ENCODE data around the gene TIMM9. TPM values are rescaled to one million over a fixed set of nuclear protein-coding genes. Genes with fewer than 3 reads are reported as not detected.

TIMM9 gene
- total RNA-seq, 4 donors from 2014 or later: 9.7 to 158 (median 31.6) TPM

- Histone ChIP-seq H3K36me3 (peaks cover 0 to 25% (median 12%) of the 10 kb centered on the region in 4 donors), H3K9me3 (no peaks in the 10 kb centered on the region), H3K27ac (no peak overlapping the region), H3K4me3 (no peak overlapping the region), H3K4me1 (no peaks in the 10 kb centered on the region), H3K27me3 (no peaks in the 10 kb centered on the region)
- WGBS, 2 donors (ENCODE audit: low coverage in 1 of 2): 95 to 98% methylated on average over 10 of the region's 10 CpGs
- DNase-seq: no peak
- TF ChIP-seq EP300 (IDR thresholded peaks at IDR 0.05; ENCODE audit: low read depth): no peak
- no peak for TF ChIP-seq POLR2AphosphoS5 (IDR thresholded peaks at IDR 0.05)
- peak in 1 of 5 experiments; percentile 3 for TF ChIP-seq CTCF (IDR thresholded peaks at IDR 0.05)
- intact Hi-C loops (cut with DNase I; ENCODE audit: low total_unique reads) (no loop called here), in situ Hi-C loops (cut with MboI; ENCODE audit: low pct_ligation_motif_present in 1 of 4, low pct_unique_long_range_greater_than_20kb in 1 of 4, low sequenced_read_pairs in 3 of 4) (no loop called here)
These were observed 11.4 kb downstream of the TIMM9 start for GRCh38 chr14:58415636-58416547.

DNA sequence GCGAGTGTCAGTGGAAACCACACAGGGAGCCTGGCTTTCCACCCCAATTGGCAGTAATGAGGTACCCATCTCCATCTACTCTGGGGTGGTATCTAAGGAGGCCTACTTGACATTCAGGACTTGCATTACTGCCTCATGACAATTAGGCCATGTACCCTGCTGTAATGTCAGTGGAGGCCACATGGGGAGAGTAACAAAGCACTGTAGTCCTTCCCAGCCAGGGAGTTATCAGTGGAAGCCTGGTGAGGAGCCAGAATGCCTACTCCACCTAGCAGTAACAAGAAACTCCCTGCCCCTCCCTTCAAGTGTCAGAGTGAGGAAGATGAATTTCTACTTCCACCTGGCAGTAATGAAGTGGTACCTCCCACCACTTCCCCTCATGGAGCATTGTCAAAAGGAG is 12.5 kb downstream of the TIMM9 start:
- Histone ChIP-seq H3K27me3 (no peaks in the 10 kb centered on the region), H3K9me3 (no peaks in the 10 kb centered on the region), H3K27ac (no peak overlapping the region), H3K4me3 (no peak overlapping the region), H3K4me1 (no peaks in the 10 kb centered on the region), H3K36me3 (peaks cover 0 to 35% (median 13%) of the 10 kb centered on the region in 4 donors)
- WGBS, 2 donors (ENCODE audit: low coverage in 1 of 2): 100% methylated on average over 1 of the region's 1 CpG
- in situ Hi-C loops (cut with MboI; ENCODE audit: low pct_ligation_motif_present in 1 of 4, low pct_unique_long_range_greater_than_20kb in 1 of 4, low sequenced_read_pairs in 3 of 4): no loop called here
- no peak for DNase-seq
- intact Hi-C loops (cut with DNase I; ENCODE audit: low total_unique reads): no loop called here
- TF ChIP-seq POLR2A (IDR thresholded peaks at IDR 0.05): no peak
- TF ChIP-seq POLR2AphosphoS5 (IDR thresholded peaks at IDR 0.05): no peak
- no peak for TF ChIP-seq EP300 (IDR thresholded peaks at IDR 0.05; ENCODE audit: low read depth)
- no peak for TF ChIP-seq CTCF (IDR thresholded peaks at IDR 0.05)

DNA sequence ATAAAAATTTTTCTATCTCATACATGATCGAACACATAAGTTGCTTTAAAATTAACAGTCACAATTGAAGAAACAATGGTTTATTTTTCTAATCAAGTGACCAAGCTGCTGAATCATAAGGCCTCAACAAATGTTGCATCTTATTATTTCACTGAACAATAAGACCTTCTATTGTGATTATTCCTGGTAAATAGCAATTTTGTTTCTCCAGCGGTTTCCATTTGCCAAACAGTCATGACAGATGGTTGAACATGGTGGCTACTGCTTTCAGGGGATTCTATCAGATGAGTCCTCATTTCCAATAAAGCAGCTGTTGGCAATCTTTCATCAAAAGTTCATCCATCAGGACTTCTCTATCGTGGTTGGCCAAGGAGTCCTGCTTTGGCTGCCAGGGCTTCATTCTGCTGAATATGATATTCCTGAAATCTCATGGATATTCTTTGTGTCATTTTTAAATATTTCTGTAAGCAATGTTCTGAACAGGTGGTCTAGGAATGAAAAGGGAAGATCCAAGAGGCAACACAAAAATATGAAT is 18.6 kb downstream of the TIMM9 start:
- TF ChIP-seq POLR2A (IDR thresholded peaks at IDR 0.05) (no peak), EP300 (IDR thresholded peaks at IDR 0.05; ENCODE audit: low read depth) (no peak), POLR2AphosphoS5 (IDR thresholded peaks at IDR 0.05) (no peak), CTCF (IDR thresholded peaks at IDR 0.05) (no peak)
- Histone ChIP-seq H3K27ac (no peak overlapping the region), H3K9me3 (no peaks in the 10 kb centered on the region), H3K4me1 (no peaks in the 10 kb centered on the region), H3K27me3 (no peaks in the 10 kb centered on the region), H3K4me3 (no peak overlapping the region), H3K36me3 (peaks cover 0 to 40% (median 18%) of the 10 kb centered on the region in 4 donors)
- no peak for DNase-seq
- intact Hi-C loops (cut with DNase I; ENCODE audit: low total_unique reads) (no loop called here), in situ Hi-C loops (cut with MboI; ENCODE audit: low pct_ligation_motif_present in 1 of 4, low pct_unique_long_range_greater_than_20kb in 1 of 4, low sequenced_read_pairs in 3 of 4) (no loop called here)
- WGBS, 2 donors (ENCODE audit: low coverage in 1 of 2): 91 to 93% methylated on average over 3 of the region's 3 CpGs

DNA sequence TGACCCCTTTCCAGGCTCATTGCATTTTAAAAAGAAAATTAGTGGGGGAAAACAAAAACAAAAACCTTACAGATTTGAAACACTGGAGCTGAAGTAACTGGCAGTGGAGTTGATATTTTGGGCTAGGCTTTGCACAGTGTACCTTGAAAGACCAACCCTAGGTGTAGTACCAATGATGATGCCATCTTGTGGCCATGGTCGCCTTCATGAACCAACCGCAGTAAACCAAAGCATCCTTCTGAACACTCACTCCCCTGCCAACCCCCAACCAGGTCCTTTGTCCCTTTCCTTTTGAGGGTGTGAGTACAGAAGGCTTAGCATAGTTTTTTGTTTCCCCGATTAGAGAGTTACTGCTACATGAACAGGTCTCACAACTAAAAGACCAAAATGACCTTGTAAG is 25.7 kb downstream of the TIMM9 start:
- H3K27ac ChIP-seq: no peak overlapping the region
- WGBS, 2 donors (ENCODE audit: low coverage in 1 of 2): 72 to 87% methylated on average over 3 of the region's 3 CpGs
- no peaks in the 10 kb centered on the region for H3K36me3 ChIP-seq
- in situ Hi-C loops (cut with MboI; ENCODE audit: low pct_ligation_motif_present in 1 of 4, low pct_unique_long_range_greater_than_20kb in 1 of 4, low sequenced_read_pairs in 3 of 4) (no loop called here), intact Hi-C loops (cut with DNase I; ENCODE audit: low total_unique reads) (no loop called here)
- peaks cover 0 to 5% (median 0%) of the 10 kb centered on the region in 4 donors for H3K4me1 ChIP-seq
- no peak for DNase-seq
- no peak for TF ChIP-seq POLR2AphosphoS5 (IDR thresholded peaks at IDR 0.05)
- TF ChIP-seq EP300 (IDR thresholded peaks at IDR 0.05; ENCODE audit: low read depth): no peak
- TF ChIP-seq CTCF (IDR thresholded peaks at IDR 0.05): no peak
- no peak for TF ChIP-seq POLR2A (IDR thresholded peaks at IDR 0.05)
- H3K9me3 ChIP-seq: no peaks in the 10 kb centered on the region
- no peak overlapping the region for H3K4me3 ChIP-seq
- H3K27me3 ChIP-seq: no peaks in the 10 kb centered on the region

All from transverse colon (tissue), 4 donors.